Right lung (tissue), 5 donors: ENCODE results near the gene TNRC18. TPM values are rescaled to one million over a fixed set of nuclear protein-coding genes. Genes with fewer than 3 reads are reported as not detected.

ENCODE experiments used
- DNase-seq, 2 donors: peaks; one replicate each; pipeline ENCODE4 v3.0.0-alpha.2; 2013
- polyA plus RNA-seq, 5 donors: library from polyadenylated mRNA; unstranded; fragments of 120-200 nt; gene quantifications; one replicate each; pipeline versions ENCODE4 v1.2.1 to v1.2.3, GENCODE V29; 2013; ENCODE audit warnings: inconsistent platforms in 1 of 5, low replicate concordance in 1 of 5; ENCODE audit not compliant: insufficient read length in 5 of 5, insufficient read depth in 1 of 5

The TNRC18 gene
- polyA plus RNA-seq, 5 donors, result 87.7 to 152 (median 104) TPM

DNA sequence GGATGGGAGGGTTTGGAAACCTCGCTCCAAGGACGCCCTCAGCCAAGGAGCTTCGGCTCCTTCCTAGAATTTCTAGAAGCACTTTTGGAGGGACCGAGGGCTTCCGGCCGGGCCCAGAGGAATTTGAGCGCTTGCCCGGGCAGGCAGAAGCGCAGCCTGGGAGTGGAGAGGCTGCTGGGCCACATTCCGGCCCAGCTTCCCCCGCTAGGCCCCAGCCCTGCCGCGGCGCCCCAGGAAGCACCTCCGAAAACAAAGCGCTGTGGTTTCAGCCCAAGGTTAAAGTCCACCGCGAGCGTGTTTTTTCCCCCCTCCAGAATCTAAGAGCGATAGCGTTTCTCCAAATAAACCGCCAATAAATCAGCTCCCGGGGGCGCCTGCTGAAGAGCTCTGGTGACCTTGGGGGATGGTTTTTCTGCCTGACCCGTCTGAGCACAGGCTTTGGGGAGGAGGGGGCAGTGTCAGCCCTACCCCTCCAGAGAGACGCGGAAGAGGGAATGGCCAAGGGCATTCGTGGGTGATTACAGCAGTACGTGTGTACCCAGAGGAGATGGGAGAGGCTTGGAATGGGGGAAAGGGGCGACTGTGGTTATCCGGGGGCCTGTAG is 5.7 kb upstream of the TNRC18 start:
- peak; percentile 58 to 69 for DNase-seq

DNA sequence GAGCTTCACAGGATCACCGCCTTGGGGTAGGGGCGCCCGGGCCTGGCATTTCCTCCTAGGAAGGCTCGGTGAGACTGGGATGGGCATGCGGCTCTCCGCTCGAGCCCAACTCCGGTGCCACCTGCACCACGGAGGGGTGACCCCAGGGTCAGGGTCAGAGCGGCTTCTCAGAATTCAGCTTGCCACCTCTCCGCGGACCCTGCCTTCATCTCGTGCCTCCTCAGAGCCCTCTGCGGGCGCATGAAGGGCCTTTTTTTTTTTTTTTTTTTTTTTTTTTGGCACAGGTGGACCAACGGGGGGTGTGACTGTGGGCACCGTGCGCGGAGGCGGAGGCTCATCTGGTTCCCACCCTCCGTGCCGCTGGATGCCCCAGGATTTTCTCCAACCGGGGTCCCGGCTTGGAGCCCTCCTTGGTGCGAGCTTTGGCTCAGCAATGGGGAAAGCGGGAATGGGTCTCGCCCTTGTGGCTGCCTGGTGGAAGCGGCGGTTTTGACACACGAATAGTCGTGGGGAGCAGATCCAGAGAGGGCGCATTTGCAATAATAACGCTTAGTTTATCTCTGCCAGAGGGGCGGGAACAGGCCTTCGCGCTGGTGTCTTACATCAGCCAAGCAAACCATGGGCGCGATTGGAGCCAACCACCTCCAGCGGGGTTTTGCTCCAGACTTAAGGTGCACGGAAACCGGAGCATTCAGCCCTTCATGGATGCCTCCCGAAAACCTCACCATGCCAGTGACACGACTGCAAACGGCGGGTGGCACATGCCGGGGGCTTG is 5.0 kb upstream of the TNRC18 start:
- peak; percentile 40 to 76 for DNase-seq

DNA sequence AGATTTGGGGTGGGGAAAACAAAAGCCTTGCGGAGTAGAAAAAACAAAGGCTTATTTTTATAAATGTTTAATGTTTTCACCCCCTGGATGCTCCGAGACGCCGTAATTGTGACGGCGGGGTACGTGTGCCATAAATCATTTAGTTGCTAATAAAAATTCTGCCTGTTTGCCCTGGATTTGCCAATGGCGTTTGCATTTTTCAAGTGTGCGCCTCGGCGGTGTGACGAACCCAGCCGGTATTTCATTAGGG is 2.5 kb upstream of the TNRC18 start:
- no peak for DNase-seq

GRCh38 chr7:5425507-5426225 is 2.0 kb upstream of the TNRC18 start:
- peak; percentile 84 for DNase-seq

GRCh38 chr7:5424749-5425506 is 1.3 kb upstream of the TNRC18 start:
- DNase-seq, result peak in 1 of 2 donors; percentile 72

DNA sequence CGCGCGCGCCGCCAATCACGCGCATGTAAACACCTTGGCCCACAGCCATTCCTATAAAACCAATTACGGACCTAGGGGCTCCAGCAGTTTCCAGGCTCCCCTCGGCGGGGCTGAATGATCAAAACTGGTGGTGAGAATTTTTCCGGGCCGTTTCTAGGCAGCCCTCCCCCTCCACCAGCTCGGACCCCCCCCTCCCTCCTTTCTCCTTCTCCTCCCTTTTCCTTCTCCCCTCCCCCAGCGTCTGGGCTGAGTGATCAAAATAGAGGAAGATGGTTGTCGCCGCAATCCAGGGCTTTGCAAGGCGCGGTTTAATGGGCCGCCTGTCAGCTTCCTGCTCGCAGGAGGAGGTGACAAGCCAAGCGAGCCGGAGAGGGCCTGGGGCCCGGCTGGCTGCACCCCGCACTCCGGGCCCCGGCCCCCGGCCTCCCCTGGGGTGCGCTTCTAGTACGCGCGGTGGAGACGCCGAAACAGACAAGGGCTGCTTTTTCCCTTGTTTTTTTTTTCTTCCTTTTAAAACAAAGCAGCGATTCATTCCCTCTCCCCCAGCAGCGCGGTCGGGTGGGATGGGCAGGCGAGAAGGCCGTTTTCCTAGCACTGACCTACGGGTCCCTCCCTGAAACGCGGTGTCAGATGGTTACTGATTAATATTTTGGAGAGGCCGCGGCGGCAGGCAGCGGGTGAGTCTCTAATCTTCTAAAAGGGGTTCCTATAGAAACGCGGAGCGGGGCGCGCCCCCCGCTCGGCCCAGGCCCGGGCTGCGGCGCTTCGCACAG is 528 bp upstream of the TNRC18 start:
- DNase-seq, result peak; percentile 99

DNA sequence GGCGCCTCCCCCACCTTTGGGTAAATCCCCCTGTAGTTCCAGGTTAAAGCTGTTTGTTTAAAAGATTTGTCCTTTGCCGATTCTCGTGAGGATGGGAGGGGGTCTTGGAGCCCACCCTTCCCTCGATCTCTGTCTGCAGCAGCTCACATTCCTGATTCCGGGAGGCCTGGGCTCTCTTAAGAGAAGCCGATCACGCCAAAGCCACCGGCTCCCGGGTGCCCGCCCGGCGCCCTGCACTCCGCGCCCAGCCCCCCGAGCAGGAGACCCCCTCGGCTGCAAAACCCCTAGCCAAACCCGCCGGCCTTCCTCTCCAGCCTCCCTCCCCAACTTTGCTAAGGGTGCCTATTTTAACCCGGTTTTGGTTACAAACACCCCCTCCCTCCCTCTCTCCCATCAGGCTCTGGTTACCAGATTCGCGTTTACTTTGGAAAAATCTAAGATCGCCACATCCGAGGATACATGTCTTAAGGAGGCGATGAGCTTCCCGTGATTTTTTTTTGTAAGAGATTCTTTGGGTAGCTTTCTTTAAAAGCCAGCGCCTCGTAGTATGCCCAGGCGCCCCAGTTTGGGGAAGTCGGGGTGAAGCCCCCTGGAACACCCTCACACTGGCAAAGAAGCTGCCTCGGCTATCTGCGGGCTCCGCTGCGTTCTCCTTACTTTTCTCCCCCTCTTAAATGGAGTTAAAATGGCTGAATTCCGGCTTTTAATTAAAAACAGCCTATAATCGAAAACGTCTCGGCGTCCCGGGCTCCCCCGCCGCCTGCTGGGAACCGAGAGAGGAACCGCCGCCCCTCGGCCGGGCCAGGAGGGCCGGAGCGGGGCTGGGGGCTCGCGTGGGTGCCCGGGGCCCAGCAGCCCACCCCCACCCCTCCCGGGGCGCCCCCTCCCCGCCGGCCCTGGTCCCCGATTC is 983 bp downstream of the TNRC18 start:
- DNase-seq, result no peak

DNA sequence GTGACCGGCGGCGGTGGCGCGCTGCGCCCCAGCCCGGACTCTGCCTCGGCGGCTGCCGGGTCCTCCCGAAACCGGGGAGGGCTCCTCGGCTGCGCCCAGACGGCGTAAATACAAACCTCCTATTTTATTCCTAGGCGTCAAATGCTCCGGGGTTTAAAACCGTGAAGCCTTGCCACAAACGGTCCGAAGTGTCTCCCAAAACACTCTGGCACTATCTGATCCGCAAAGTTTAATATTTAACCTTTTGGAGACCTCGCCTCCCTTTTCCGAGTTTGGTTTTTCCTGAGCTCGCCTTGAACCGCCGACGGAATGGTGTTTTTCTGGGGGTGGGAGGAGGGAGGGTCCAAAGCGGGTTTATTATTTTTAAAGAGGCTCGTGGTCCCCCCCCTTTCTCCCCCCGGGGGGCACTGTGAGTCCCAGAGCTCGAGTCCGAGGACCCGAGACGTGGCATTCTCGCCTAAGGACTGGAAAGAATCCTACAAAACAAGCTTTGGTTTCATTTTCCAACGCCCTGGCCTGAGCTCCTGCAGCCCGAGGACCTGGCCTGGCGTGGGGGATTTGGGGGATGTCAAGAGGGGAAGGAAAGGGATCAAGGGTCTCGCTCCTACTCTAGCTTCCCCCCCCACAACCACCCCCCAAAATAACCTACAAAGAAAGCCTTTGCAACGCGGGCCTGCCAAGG is 1.8 kb downstream of the TNRC18 start:
- peak in 1 of 2 donors; percentile 63 for DNase-seq

GRCh38 chr7:5420881-5421713 is 2.5 kb downstream of the TNRC18 start:
- DNase-seq, result no peak

DNA sequence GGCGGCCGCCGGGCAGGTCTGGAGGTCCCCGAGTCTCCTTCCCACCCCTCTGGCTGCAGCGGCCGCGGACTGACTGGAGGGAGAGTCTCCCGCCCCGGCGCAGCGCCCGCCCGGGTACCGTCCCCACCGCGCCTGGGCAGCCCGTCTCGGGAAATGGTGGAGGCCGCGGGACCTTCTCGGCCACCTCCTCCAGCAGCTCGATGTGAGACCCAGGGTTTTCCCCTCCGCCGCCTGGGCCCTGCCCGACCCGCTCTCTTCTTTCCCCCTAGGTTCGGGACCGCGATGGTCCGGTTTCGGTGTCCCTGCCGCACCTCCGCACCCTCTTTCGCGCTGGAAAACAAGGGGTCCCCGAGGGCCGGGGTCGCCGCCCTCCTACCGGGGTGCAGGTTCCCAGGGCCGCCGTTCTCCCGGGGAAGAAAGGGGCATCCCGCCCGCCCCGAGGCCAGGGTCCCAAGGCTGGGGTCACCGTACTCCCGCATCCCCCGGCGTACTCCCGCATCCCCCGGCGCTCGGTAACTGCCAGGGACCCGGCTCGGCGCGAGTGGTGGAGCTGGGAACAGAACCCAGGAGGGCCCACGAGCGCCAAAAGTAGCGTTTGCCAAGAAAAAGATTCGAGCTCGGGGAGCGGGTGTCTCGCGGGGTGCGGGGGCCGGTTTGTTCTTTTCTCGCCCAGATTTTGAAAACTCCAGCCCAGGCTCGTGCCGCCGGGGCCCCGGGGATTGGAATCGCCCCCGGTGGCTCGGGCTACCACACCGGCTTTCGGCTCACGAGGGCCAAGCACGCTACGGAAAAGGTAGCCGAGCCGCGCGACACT is 3.4 kb downstream of the TNRC18 start:
- DNase-seq, result peak in 1 of 2 donors; percentile 29

DNA sequence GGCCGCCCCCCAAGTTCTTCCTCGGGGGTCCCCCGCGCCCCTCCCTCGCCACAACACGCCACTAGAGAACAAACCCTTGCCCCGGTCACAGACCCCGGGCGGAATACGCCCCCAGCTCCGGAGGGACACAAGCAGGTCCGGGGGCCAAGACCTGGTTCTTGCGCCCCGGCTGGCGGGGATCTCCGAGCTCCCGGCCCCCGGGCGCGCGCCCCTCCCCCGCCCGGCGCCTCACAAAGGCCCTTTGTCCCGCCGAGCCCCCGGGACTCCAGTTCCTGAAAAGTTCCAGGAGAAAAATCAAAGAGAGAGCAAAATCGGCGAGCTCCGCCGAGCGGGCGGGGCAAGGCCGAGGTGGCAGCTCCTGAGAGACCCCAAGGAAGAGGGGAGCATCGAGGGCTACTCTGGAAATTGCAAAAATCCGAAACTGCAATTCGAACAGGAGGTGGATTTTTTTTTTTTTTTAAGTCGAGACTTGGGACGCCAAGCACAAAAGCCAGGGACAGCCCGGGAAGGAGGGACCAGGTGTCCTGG is 4.0 kb downstream of the TNRC18 start:
- DNase-seq, result peak in 1 of 2 donors; percentile 29

- no peak for DNase-seq
Measured at GRCh38 chr7:5418285-5418582, 5.4 kb downstream of the TNRC18 start.

DNA sequence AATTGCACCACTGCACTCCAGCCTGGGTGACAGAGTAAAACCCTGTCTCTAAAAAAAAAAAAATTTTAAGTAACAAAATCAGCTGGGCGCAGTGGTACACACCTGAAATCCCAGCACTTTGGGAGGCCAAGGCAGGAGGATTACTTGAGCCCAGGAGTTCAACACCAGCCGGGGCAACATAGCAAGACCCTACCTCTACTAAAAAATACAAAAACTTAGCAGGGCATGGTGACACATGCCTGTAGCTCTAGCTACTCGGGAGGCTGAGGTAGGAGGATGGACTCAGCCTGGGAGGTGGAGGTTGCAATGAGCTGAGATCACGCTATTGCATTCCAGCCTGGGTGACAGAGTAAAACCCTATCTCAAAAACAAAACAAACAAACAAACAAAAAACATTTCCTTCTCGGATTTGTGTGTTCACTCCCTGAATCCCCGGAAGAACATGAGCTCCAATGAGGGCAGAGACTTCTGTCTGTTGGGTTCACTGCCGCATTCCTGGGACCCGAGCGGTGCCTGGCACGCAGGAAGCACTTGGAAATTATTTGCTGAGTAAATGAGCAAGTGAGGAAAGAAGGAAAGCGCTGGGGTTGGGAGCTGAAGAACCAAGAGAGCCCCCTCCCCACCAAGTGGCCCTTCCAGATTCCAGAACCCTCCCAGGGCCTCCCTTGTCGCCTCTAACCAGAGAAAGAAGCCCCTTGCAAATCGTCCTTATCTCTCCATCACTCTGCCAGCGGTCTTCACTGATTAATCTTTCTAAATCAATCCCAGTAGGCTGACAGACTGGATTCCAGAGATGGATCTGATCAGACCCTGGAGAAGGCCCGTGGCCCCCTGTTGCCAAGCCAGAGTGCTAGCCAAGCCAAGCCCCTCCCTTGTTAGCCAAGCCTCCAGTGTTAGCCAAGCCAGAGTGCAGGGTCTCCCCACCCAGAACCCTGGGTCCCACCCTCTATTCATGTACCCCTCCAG is 6.2 kb downstream of the TNRC18 start:
- DNase-seq, result peak in 1 of 2 donors; percentile 42

DNA sequence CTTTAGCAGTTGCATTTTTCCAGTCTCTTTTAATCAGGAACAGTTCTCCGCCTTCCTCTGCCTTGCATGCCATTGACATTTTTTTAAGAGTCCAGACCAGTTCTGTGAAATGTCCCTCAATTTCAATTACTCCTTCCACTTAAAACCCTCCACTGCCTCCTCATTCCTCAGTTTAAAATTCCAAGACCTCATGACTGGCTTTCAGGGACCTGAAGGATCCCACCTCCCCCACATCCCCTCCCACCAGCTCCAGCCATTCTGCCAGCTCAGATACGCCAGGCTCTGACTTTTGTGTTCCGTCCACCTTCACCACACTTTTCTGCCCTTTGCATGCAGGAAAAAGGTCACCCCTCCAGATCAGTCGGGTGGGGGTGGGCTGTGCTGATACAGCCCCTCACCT is 8.7 kb downstream of the TNRC18 start:
- no peak for DNase-seq

- DNase-seq, result no peak
Measured at GRCh38 chr7:5413449-5413786, 10.2 kb downstream of the TNRC18 start.

DNA sequence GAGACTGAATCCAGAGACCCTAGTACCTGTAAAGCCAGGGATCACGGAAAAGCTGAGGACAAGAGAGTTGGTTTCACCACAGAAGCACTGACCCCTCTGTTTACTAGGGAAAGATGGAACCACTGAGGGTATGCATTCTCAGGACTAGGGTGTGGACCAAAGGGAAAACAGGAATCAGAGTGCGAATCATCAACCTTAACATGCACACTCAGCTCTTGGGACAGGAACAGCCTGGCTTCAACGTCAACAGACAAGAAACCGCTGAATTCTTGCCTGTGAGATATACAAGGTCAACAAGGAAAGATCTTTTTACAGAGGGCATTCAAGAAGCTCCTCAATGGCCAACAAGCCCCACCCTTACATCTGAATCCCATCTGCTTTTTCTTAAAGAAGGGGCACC is 14.9 kb downstream of the TNRC18 start:
- no peak for DNase-seq
